ENCODE data around the gene SIRPG.

SIRPG gene

DNA sequence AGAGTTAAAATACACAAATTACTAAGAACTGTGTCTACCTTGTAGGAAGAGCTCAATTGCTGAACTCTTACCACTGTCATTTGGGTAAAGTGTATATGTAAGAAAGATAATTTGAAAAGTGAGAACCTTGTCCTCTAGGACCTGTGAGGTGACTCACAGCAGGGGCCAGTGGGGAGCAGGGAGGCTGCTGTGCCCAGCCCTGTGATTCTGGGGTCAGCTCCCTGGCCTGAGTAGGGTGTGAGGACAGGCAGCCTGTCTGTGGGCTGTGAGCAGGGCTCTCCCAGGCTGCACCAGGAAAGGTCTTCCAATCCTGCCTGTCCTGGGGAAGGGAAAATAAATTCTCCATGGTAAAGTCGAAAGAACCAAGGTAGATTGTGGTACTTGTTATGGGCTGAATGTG lies 27.3 kb upstream of the SIRPG start:
- no peak overlapping the region for H3K27ac ChIP-seq
- TF ChIP-seq, protein P1, sequence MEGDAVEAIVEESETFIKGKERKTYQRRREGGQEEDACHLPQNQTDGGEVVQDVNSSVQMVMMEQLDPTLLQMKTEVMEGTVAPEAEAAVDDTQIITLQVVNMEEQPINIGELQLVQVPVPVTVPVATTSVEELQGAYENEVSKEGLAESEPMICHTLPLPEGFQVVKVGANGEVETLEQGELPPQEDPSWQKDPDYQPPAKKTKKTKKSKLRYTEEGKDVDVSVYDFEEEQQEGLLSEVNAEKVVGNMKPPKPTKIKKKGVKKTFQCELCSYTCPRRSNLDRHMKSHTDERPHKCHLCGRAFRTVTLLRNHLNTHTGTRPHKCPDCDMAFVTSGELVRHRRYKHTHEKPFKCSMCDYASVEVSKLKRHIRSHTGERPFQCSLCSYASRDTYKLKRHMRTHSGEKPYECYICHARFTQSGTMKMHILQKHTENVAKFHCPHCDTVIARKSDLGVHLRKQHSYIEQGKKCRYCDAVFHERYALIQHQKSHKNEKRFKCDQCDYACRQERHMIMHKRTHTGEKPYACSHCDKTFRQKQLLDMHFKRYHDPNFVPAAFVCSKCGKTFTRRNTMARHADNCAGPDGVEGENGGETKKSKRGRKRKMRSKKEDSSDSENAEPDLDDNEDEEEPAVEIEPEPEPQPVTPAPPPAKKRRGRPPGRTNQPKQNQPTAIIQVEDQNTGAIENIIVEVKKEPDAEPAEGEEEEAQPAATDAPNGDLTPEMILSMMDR (conservative IDR thresholded peaks at IDR 0.05): no peak

DNA sequence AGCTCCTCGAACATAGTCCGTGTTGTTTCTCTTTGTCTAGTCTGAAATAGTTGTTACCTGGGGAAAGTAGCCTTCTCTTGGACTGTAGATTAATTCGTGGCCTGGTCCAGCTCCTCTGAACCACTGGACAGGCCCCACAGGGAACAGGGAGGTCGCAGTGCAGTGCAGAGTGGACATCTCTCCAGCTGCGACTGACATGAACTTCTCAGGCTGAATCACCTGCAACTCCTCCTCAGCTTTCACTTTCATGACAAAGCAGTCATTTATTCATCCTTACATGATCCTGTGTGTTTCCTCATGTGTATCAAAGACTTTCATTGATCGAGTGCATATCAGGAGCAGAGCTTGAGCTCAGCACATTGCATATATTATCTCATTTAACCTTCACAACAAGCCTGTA lies 19.1 kb upstream of the SIRPG start:
- H3K27ac ChIP-seq: no peak overlapping the region
- TF ChIP-seq, protein P1 (conservative IDR thresholded peaks at IDR 0.05): no peak

DNA sequence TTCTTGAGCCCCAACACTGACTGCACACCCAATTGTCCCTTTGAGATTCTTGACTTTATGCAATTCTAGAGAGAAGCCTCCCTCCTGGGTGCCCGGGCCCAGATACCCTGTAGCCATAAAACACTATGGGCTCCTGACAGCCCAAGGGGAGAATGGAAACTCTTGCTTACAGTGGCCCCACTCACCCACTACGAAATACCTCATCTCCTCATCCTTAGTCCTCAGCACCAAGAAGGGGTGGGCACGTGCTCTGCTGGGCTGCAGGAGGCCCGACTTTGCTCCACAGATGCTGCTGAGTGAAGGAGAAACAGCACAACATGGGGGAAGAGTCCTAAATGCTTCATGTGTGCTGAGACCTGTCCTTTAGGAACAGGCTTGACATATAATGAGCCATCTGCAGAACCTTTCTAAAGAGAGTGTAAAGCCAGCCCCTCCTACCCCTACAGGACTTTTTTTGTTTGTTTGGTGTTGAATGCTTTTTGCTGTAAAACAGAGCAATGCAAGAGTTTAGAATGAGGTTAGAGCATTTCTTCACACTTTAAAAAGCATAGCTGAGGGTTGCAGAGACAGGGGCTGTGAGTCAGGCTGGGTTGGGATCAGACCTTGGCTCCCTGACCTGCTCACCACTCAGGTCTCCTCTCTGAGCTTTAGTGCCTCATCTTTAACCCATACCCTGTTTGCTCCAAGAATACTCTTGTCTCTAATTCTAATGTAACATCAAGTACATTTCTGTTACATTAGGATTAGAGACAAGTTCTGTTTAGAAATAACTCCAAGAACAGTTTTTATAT lies 17.6 kb upstream of the SIRPG start:
- TF ChIP-seq, protein P1 (conservative IDR thresholded peaks at IDR 0.05): no peak
- no peak overlapping the region for H3K27ac ChIP-seq

DNA sequence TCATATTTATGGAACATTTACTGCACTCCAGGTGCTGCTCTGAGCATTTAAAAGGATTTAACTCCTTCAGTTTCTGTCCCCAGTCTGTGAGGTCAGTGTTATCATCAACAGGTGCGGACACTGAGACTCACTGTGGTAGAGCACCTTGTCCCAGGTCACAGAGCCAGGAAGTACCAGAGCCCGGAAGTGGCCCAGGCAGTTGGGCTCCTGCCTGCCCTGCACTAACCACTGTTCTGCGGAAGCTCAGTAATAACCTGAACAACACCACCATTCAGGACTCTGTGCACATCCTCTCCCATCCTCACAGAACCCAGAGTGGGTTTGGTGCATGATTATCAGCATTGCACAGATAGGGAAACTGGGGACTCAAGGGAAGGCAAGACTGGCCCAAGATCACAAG lies 16.8 kb upstream of the SIRPG start:
- TF ChIP-seq, protein P1 (conservative IDR thresholded peaks at IDR 0.05): no peak
- no peak overlapping the region for H3K27ac ChIP-seq

DNA sequence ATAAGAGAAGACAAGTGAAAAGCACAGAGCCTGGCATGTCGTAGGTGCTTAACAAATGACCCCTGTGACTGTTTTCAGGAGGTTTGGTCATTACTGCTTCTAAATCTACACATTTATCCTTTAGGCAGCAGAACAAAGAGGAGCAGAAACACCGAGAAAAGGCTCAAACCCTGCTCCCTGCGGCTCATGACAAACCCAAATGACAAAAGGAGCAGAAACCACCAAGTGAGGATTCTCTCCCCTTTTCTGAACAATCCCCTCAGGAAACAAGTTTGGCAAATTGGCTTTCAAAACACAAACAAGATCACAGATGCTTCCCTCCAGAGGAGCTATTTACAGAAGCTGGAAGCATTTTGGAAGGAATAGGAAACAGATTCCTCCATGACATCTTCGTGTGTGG lies 15.8 kb upstream of the SIRPG start:
- TF ChIP-seq, protein P1 (conservative IDR thresholded peaks at IDR 0.05): no peak
- H3K27ac ChIP-seq: no peak overlapping the region

DNA sequence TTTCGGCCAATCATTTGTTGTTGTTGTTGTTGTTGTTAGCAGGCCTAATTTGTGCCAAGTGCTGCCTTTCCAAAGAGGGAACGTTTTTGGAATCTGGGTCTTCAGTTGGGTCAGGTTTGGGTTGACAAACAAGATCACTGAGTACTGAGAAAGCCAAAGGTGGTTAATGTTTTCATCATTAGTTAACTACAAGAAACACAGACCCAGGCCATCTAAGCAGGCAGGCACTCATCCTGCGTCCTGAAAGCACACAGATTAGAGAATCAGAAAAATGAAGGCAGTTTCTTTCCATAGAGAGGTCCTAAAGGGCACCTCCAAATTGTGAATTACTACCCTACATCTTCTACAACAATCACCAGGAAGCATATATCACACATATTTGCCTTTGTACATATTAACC lies 15.1 kb upstream of the SIRPG start:
- H3K27ac ChIP-seq: no peak overlapping the region
- TF ChIP-seq, protein P1 (conservative IDR thresholded peaks at IDR 0.05): no peak

DNA sequence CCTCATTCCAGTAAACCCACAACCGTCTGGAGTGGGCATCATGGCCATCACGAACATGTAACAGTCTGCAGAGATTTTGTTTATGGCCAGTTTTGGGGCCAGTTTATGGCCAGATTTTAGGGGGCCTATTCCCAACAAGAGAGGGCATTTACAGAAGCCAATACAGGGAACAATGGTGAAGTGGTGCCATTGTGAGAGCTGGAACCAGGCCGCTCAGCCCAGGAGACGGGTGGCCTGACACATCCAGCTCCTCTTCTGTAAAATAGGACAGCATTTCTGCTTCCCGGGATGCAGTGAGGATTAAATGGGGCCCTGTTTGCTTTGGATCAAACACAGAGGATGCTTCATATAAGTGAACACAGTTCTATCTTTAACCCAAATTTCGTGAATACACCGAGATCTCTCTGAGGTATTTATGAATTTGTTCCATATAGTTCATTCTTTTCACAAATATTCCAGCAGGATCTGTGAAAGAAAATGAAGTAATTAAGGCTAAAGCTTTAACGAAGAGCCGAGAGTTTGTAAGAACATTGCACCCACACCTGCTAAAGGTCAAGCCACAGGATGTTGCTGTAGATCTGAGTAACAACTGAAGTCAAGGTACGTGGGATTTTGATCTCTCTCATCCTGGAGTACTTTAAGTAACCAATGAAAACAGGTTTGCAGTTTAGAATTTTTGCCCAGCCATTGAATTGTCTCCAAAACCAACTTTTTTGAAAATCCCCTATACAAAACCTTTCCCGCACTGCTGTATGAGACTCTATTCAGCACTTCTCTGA lies 14.5 kb upstream of the SIRPG start:
- TF ChIP-seq, protein P1 (conservative IDR thresholded peaks at IDR 0.05): no peak
- H3K27ac ChIP-seq: no peak overlapping the region

All from VCaP (cell line).